Left ventricle myocardium inferior (tissue), 1 donor: ENCODE measurements around the gene MFGE8. TPM values are rescaled to one million over a fixed set of nuclear protein-coding genes. Genes with fewer than 3 reads are reported as not detected.
A peak's percentile ranks its signal among the peaks of the same experiment; 100 is the strongest.
"Not testable (repeated sequence)": the region's sequence is repeated elsewhere in the genome, so short reads cannot be mapped to it uniquely, and the experiment has no call there.

ENCODE experiments used
- DNase-seq: peaks from one replicate; pipeline ENCODE4 v3.0.0-alpha.2; 2020
- H3K27ac ChIP-seq: fragments of 200-600 bp; replicated peaks from 2 replicates; pipeline ENCODE4 v1.8.0; 2021
- H3K27me3 ChIP-seq: fragments of 200-600 bp; 2 replicates; pipeline ENCODE4 v1.8.0; 2021; ENCODE audit warnings: low read depth
- H3K36me3 ChIP-seq: fragments of 200-600 bp; 2 replicates; pipeline ENCODE4 v1.8.0; 2021
- H3K4me1 ChIP-seq: fragments of 200-600 bp; 2 replicates; pipeline ENCODE4 v1.8.0; 2021
- H3K4me3 ChIP-seq: fragments of 200-600 bp; 2 replicates; pipeline ENCODE4 v1.8.0; 2021; ENCODE audit warnings: mild to moderate bottlenecking, moderate library complexity
- H3K9me3 ChIP-seq: fragments of 200-600 bp; replicated peaks from 2 replicates; pipeline ENCODE4 v1.8.0; 2021
- CTCF ChIP-seq: fragments of 200-600 bp; IDR thresholded peaks from 2 replicates; pipeline ENCODE4 v1.8.0; 2021; ENCODE audit warnings: antibody characterized with exemption, mild to moderate bottlenecking, borderline replicate concordance
- intact Hi-C: fragments of 100-400 bp; cut with micrococcal nuclease; formaldehyde crosslinking; loops from one replicate; pipeline ENCODE4 v1.11.0; 2022
- total RNA-seq: library from RNA; stranded (reverse); fragmentation: NEBNext Ultra II Directional; extraction: Animal tissue kit (Norgen Biotek cat#: 25700); gene quantifications from one replicate; pipeline ENCODE4 v1.2.1, GENCODE V29; 2021
- donor health status: DM: no; HTN: yes; CAD: no; lungs with severe emphysema.

The MFGE8 gene
- total RNA-seq, 1 donor from 2014 or later: 421 TPM

GRCh38 chr15:88932875-88933330 lies 19.7 kb upstream of the MFGE8 start:
- TF ChIP-seq CTCF: no peak
- DNase-seq: peak; percentile 24
- Histone ChIP-seq H3K36me3 (no peaks in the 10 kb centered on the region), H3K27ac (peak overlapping the region; percentile 88), H3K9me3 (peaks cover 7% of the 10 kb centered on the region), H3K4me3 (no peak overlapping the region), H3K4me1 (peaks cover 29% of the 10 kb centered on the region), H3K27me3 (no peaks in the 10 kb centered on the region)
- intact Hi-C loops: no loop called here

- Histone ChIP-seq H3K36me3 (no peaks in the 10 kb centered on the region), H3K27me3 (no peaks in the 10 kb centered on the region), H3K27ac (peak overlapping the region; percentile 88), H3K9me3 (peaks cover 9% of the 10 kb centered on the region), H3K4me3 (no peak overlapping the region), H3K4me1 (peaks cover 29% of the 10 kb centered on the region)
- peak; percentile 47 for DNase-seq
- TF ChIP-seq CTCF: no peak
- intact Hi-C loops: no loop called here
Observed at GRCh38 chr15:88932271-88932874, 19.2 kb upstream of the MFGE8 start.

GRCh38 chr15:88930579-88930978 lies 17.4 kb upstream of the MFGE8 start:
- DNase-seq: no peak
- peak overlapping the region; percentile 88 for H3K27ac ChIP-seq
- H3K4me1 ChIP-seq: peaks cover 35% of the 10 kb centered on the region
- intact Hi-C loops: no loop called here
- H3K9me3 ChIP-seq: peaks cover 9% of the 10 kb centered on the region
- no peaks in the 10 kb centered on the region for H3K27me3 ChIP-seq
- no peak overlapping the region for H3K4me3 ChIP-seq
- no peak for TF ChIP-seq CTCF
- no peaks in the 10 kb centered on the region for H3K36me3 ChIP-seq

GRCh38 chr15:88929358-88930098 lies 16.3 kb upstream of the MFGE8 start:
- intact Hi-C loops: not testable (repeated sequence)

GRCh38 chr15:88928192-88928591 lies 15.0 kb upstream of the MFGE8 start:
- H3K27ac ChIP-seq, intact Hi-C loops, H3K4me3 ChIP-seq, H3K9me3 ChIP-seq, DNase-seq, H3K36me3 ChIP-seq, H3K27me3 ChIP-seq: not testable (repeated sequence)
- H3K4me1 ChIP-seq: peaks cover 31% of the 10 kb centered on the region

More at GRCh38 chr15:88929358-88930098, 16.3 kb upstream of the MFGE8 start:
- not testable (repeated sequence) for H3K36me3 ChIP-seq, H3K4me3 ChIP-seq, H3K27me3 ChIP-seq, DNase-seq, H3K27ac ChIP-seq, H3K9me3 ChIP-seq
- H3K4me1 ChIP-seq: peaks cover 40% of the 10 kb centered on the region

- Histone ChIP-seq H3K27ac (peak overlapping the region; percentile 19), H3K4me1 (peaks cover 11% of the 10 kb centered on the region)
- intact Hi-C loops, H3K9me3 ChIP-seq, H3K4me3 ChIP-seq, DNase-seq, H3K27me3 ChIP-seq, H3K36me3 ChIP-seq: not testable (repeated sequence)
Observed at GRCh38 chr15:88925648-88926047, 12.5 kb upstream of the MFGE8 start.

- DNase-seq: not testable (repeated sequence)
Observed at GRCh38 chr15:88920892-88921435, 7.8 kb upstream of the MFGE8 start.

More at GRCh38 chr15:88920892-88921435, 7.8 kb upstream of the MFGE8 start:
- H3K4me3 ChIP-seq, H3K36me3 ChIP-seq, intact Hi-C loops, H3K9me3 ChIP-seq, H3K27ac ChIP-seq, H3K27me3 ChIP-seq: not testable (repeated sequence)
- peaks cover 29% of the 10 kb centered on the region for H3K4me1 ChIP-seq
